Measurements from ENCODE around the gene ELFN1. TPM values are rescaled to one million over a fixed set of nuclear protein-coding genes. Genes with fewer than 3 reads are reported as not detected.

ELFN1 gene
- total and polyA plus RNA-seq, 4 donors = 0.43 to 3.5 (median 3.4) TPM

GRCh38 chr7:1723254-1723653, 53.2 kb downstream of the ELFN1 start:
- no peaks in the 10 kb centered on the region for H3K36me3 ChIP-seq (ENCODE audit: control insufficient read depth in 4 of 4, insufficient read depth in 3 of 4, low read depth in 1 of 4, low read length in 3 of 4)
- peaks cover 0 to 11% (median 2%) of the 10 kb centered on the region in 4 donors for H3K4me1 ChIP-seq (ENCODE audit: control insufficient read depth in 4 of 4, insufficient read depth in 4 of 4, low read length in 3 of 4)
- H3K4me3 ChIP-seq (ENCODE audit: low read depth in 1 of 3, low read length in 3 of 3) = no peak overlapping the region
- WGBS = 94% methylated on average over 13 of the region's 13 CpGs
- no peak overlapping the region for H3K9ac ChIP-seq (ENCODE audit: low read depth in 1 of 2, low read length in 2 of 2)
- H3K9me3 ChIP-seq (ENCODE audit: control insufficient read depth in 4 of 4, low read length in 3 of 4) = no peaks in the 10 kb centered on the region
- H3K27me3 ChIP-seq (ENCODE audit: control insufficient read depth in 4 of 4, insufficient read depth in 4 of 4, low read length in 3 of 4) = no peaks in the 10 kb centered on the region
- H3K27ac ChIP-seq (ENCODE audit: low read depth in 1 of 2, low read length in 2 of 2) = no peak overlapping the region
- no peak for TF ChIP-seq FOXA1 (IDR thresholded peaks at IDR 0.05)
- TF ChIP-seq FOXA2 (IDR thresholded peaks at IDR 0.05) = no peak
- no peak for TF ChIP-seq NR2F2 (IDR thresholded peaks at IDR 0.05)
- TF ChIP-seq ZBTB33 (IDR thresholded peaks at IDR 0.05) = no peak
- TF ChIP-seq HNF4G (IDR thresholded peaks at IDR 0.05) = no peak
- no peak for TF ChIP-seq HNF4A (conservative IDR thresholded peaks at IDR 0.05)
- no peak for TF ChIP-seq RAD21 (IDR thresholded peaks at IDR 0.05)
- TF ChIP-seq EGR1 (IDR thresholded peaks at IDR 0.05; ENCODE audit: low read depth in 2 of 2) = no peak
- TF ChIP-seq CTCF (IDR thresholded peaks at IDR 0.05; ENCODE audit: low read depth, low read length, missing input control) = no peak
- TF ChIP-seq JUND (IDR thresholded peaks at IDR 0.05) = no peak
- no peak for DNase-seq (ENCODE audit: low spot score)

- no peaks in the 10 kb centered on the region for H3K27me3 ChIP-seq (ENCODE audit: control insufficient read depth in 4 of 4, insufficient read depth in 4 of 4, low read length in 3 of 4)
- no peak overlapping the region for H3K9ac ChIP-seq (ENCODE audit: low read depth in 1 of 2, low read length in 2 of 2)
- H3K9me3 ChIP-seq (ENCODE audit: control insufficient read depth in 4 of 4, low read length in 3 of 4) = peaks cover 0 to 6% (median 1%) of the 10 kb centered on the region in 4 donors
- no peak overlapping the region for H3K27ac ChIP-seq (ENCODE audit: low read depth in 1 of 2, low read length in 2 of 2)
- DNase-seq (ENCODE audit: low spot score) = no peak
- no peak for TF ChIP-seq SP1 (IDR thresholded peaks at IDR 0.05)
- peaks cover 0 to 2% (median 0%) of the 10 kb centered on the region in 4 donors for H3K36me3 ChIP-seq (ENCODE audit: control insufficient read depth in 4 of 4, insufficient read depth in 3 of 4, low read depth in 1 of 4, low read length in 3 of 4)
- H3K4me3 ChIP-seq (ENCODE audit: low read depth in 1 of 3, low read length in 3 of 3) = no peak overlapping the region
- 83% methylated on average over 21 of the region's 21 CpGs for WGBS
- peaks cover 0 to 11% (median 2%) of the 10 kb centered on the region in 4 donors for H3K4me1 ChIP-seq (ENCODE audit: control insufficient read depth in 4 of 4, insufficient read depth in 4 of 4, low read length in 3 of 4)
Measured at GRCh38 chr7:1724118-1724910, 54.2 kb downstream of the ELFN1 start.

GRCh38 chr7:1725199-1725690, 55.2 kb downstream of the ELFN1 start:
- no peak for TF ChIP-seq ATF3 (IDR thresholded peaks at IDR 0.05)
- TF ChIP-seq YY1 (IDR thresholded peaks at IDR 0.05) = no peak
- TF ChIP-seq HNF4G (IDR thresholded peaks at IDR 0.05) = no peak
- Histone ChIP-seq H3K27me3 (ENCODE audit: control insufficient read depth in 4 of 4, insufficient read depth in 4 of 4, low read length in 3 of 4) (no peaks in the 10 kb centered on the region), H3K9ac (ENCODE audit: low read depth in 1 of 2, low read length in 2 of 2) (no peak overlapping the region), H3K27ac (ENCODE audit: low read depth in 1 of 2, low read length in 2 of 2) (no peak overlapping the region), H3K4me1 (ENCODE audit: control insufficient read depth in 4 of 4, insufficient read depth in 4 of 4, low read length in 3 of 4) (peaks cover 0 to 11% (median 2%) of the 10 kb centered on the region in 4 donors), H3K9me3 (ENCODE audit: control insufficient read depth in 4 of 4, low read length in 3 of 4) (peaks cover 0 to 9% (median 3%) of the 10 kb centered on the region in 4 donors), H3K4me3 (ENCODE audit: low read depth in 1 of 3, low read length in 3 of 3) (no peak overlapping the region), H3K36me3 (ENCODE audit: control insufficient read depth in 4 of 4, insufficient read depth in 3 of 4, low read depth in 1 of 4, low read length in 3 of 4) (peaks cover 0 to 6% (median 5%) of the 10 kb centered on the region in 4 donors)
- DNase-seq (ENCODE audit: low spot score) = no peak
- 76% methylated on average over 22 of the region's 22 CpGs for WGBS
